ENCODE results near the gene DTNBP1.

The DTNBP1 gene

GRCh38 chr6:15594512-15595259, 68.1 kb downstream of the DTNBP1 start:
- no peak for DNase-seq (ENCODE audit: low read depth in 3 of 3, low spot score in 1 of 3)

GRCh38 chr6:15593798-15594197, 69.0 kb downstream of the DTNBP1 start:
- DNase-seq (ENCODE audit: low read depth in 3 of 3, low spot score in 1 of 3): no peak

- DNase-seq (ENCODE audit: low read depth in 3 of 3, low spot score in 1 of 3): no peak
Observed at GRCh38 chr6:15592610-15593009, 70.2 kb downstream of the DTNBP1 start.

GRCh38 chr6:15588971-15589634, 73.7 kb downstream of the DTNBP1 start:
- no peak for DNase-seq (ENCODE audit: low read depth in 3 of 3, low spot score in 1 of 3)

GRCh38 chr6:15586503-15586902, 76.3 kb downstream of the DTNBP1 start:
- no peak for DNase-seq (ENCODE audit: low read depth in 3 of 3, low spot score in 1 of 3)

GRCh38 chr6:15585760-15586214, 77.0 kb downstream of the DTNBP1 start:
- DNase-seq (ENCODE audit: low read depth in 3 of 3, low spot score in 1 of 3): no peak

- DNase-seq (ENCODE audit: low read depth in 3 of 3, low spot score in 1 of 3): no peak
Observed at GRCh38 chr6:15582499-15582898, 80.3 kb downstream of the DTNBP1 start.

GRCh38 chr6:15581751-15582150, 81.1 kb downstream of the DTNBP1 start:
- DNase-seq (ENCODE audit: low read depth in 3 of 3, low spot score in 1 of 3): no peak

GRCh38 chr6:15580326-15580725, 82.5 kb downstream of the DTNBP1 start:
- no peak for DNase-seq (ENCODE audit: low read depth in 3 of 3, low spot score in 1 of 3)

GRCh38 chr6:15578716-15579391, 84.0 kb downstream of the DTNBP1 start:
- DNase-seq (ENCODE audit: low read depth in 3 of 3, low spot score in 1 of 3): no peak

- DNase-seq (ENCODE audit: low read depth in 3 of 3, low spot score in 1 of 3): no peak
Observed at GRCh38 chr6:15577550-15578171, 85.2 kb downstream of the DTNBP1 start.

- no peak for DNase-seq (ENCODE audit: low read depth in 3 of 3, low spot score in 1 of 3)
Observed at GRCh38 chr6:15577106-15577505, 85.7 kb downstream of the DTNBP1 start.

GRCh38 chr6:15575357-15576033, 87.3 kb downstream of the DTNBP1 start:
- DNase-seq (ENCODE audit: low read depth in 3 of 3, low spot score in 1 of 3): no peak

GRCh38 chr6:15574486-15574885, 88.3 kb downstream of the DTNBP1 start:
- no peak for DNase-seq (ENCODE audit: low read depth in 3 of 3, low spot score in 1 of 3)

- no peak for DNase-seq (ENCODE audit: low read depth in 3 of 3, low spot score in 1 of 3)
Observed at GRCh38 chr6:15574023-15574422, 88.8 kb downstream of the DTNBP1 start.

- DNase-seq (ENCODE audit: low read depth in 3 of 3, low spot score in 1 of 3): no peak
Observed at GRCh38 chr6:15573384-15573783, 89.4 kb downstream of the DTNBP1 start.

GRCh38 chr6:15572296-15573016, 90.4 kb downstream of the DTNBP1 start:
- no peak for DNase-seq (ENCODE audit: low read depth in 3 of 3, low spot score in 1 of 3)

- no peak for DNase-seq (ENCODE audit: low read depth in 3 of 3, low spot score in 1 of 3)
Observed at GRCh38 chr6:15570171-15570570, 92.7 kb downstream of the DTNBP1 start.

- DNase-seq (ENCODE audit: low read depth in 3 of 3, low spot score in 1 of 3): no peak
Observed at GRCh38 chr6:15569035-15569995, 93.5 kb downstream of the DTNBP1 start.
